HL-60 (cell line): Measurements from ENCODE around the gene CYP27B1. TPM values are rescaled to one million over a fixed set of nuclear protein-coding genes. Genes with fewer than 3 reads are reported as not detected.

ENCODE experiments used
- DNase-seq, 2 experiments: peaks; one replicate each; pipeline ENCODE4 v3.0.0-alpha.2; 2010 to 2020; ENCODE audit warnings: low read depth in 1 of 2, low spot score in 1 of 2
- H3K27ac ChIP-seq: fragments of 250-450 bp; sonication (Bioruptor Pico); replicated peaks from 2 replicates; pipeline ENCODE4 v1.5.1; 2020; ENCODE audit warnings: mild to moderate bottlenecking, moderate library complexity
- H3K27me3 ChIP-seq: fragments of 250-450 bp; sonication (Bioruptor Pico); 2 replicates; pipeline ENCODE4 v1.5.1; 2021; ENCODE audit warnings: mild to moderate bottlenecking, moderate library complexity; ENCODE audit not compliant: insufficient read depth, poor library complexity, severe bottlenecking
- H3K4me3 ChIP-seq: replicated peaks from 2 replicates; pipeline ENCODE4 v1.5.1; 2011; ENCODE audit warnings: mild to moderate bottlenecking, control low read depth, low read length; ENCODE audit not compliant: insufficient read depth
- CTCF ChIP-seq: IDR thresholded peaks from one replicate; pipeline ENCODE4 v1.5.1; 2011; ENCODE audit warnings: low read length, control low read depth, inconsistent platforms; ENCODE audit not compliant: insufficient read depth
- GABPA ChIP-seq: IDR thresholded peaks from 2 replicates; pipeline ENCODE4 v1.6.1; 2012; ENCODE audit warnings: low read depth
- POLR2AphosphoS5 ChIP-seq: IDR thresholded peaks from 2 replicates; pipeline ENCODE4 v1.6.1; 2012; ENCODE audit warnings: low read depth
- REST ChIP-seq: IDR thresholded peaks from 2 replicates; pipeline ENCODE4 v1.6.1; 2012; ENCODE audit warnings: low read depth; ENCODE audit not compliant: insufficient replicate concordance
- SPI1 ChIP-seq: IDR thresholded peaks from 2 replicates; pipeline ENCODE4 v1.6.1; 2012; ENCODE audit warnings: low read depth, mild to moderate bottlenecking, borderline replicate concordance
- microRNA-seq: library from miRNA; unstranded; fragments of <30 nt; microRNA quantifications from one replicate; pipeline ENCODE4, GENCODE V29; 2018

The CYP27B1 gene

DNA sequence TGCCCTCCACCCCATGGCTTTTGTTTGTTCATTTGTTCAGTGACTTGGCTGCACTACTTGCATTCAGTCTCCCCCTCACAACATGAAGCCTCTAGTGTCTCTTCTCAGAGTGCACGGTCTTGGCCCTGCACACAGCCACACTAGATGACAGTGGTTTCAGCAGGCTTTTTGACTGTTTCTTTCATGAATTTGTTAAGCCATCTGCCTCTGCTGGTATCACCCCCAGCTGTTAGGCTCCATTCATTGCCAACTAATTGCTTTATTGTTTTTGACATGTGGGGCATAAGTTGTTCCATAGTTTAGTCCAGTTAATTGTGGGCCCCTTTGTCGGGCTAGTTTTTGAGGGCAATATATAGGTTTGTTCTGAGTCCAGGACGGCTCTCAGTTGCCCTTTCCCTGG lies 54.2 kb downstream of the CYP27B1 start:
- TF ChIP-seq POLR2AphosphoS5 (no peak), REST (no peak), GABPA (no peak), CTCF (no peak), SPI1 (no peak)
- DNase-seq = no peak
- no peak overlapping the region for H3K4me3 ChIP-seq
- no peak overlapping the region for H3K27ac ChIP-seq
- H3K27me3 ChIP-seq = no peaks in the 10 kb centered on the region

Small RNA genes lying within 50 kb of the gene (microRNA-seq; reads per million reads assigned to microRNA genes)
- gene MIR6759 = not detected
